ENCODE results near the gene CATSPERD.
A peak's percentile ranks its signal among the peaks of the same experiment; 100 is the strongest.
"Not testable (repeated sequence)": the region's sequence is repeated elsewhere in the genome, so short reads cannot be mapped to it uniquely, and the experiment has no call there.

CATSPERD gene

DNA sequence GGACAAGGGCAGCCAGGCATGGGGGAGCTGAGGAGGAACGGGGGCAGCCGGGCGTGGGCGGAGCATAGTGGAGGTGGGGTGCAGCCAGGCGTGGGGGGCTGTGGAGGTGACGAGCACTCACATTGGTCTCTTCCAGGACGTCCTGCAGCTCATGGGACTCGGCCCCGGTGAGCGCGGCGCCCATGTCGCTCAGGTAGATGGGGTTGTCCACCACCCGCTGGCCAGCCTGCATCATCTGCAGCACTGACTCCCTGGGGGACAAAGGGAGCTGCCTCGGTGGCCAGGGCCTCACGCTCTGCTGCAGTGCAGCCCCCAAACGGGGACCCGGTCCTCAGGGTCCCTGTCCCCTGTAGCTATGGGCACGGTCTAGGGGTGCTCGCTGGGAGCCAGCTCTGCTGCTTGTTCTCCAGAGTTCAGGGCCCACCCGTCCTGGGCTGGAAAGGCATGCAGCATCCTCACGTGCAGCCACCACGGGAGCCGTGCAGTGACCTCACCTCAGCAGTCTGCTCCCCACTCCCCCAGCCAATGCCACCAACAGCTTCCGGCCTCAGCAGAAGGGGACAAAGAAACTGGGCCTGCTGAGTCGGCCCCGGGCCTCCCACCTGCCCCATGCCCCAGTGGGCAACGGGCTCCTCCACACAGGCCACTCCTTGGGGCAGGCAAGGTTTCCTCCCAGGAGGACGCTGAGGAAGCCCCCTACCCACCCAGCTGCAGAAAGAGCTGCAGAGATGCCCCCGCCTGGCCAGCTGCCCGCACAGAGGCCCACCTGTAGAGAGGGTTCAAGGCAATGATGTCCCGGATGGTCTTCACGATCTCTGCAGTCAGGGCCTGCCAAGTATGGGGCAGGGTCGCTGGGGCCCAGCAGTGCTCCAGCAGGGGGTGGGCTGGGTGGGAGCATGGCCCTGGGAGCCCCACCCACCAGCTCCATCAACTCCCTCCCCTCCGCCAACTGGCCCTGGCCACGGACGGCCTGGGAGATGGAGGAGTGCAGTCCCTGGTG is 12.6 kb upstream of the CATSPERD start:
- Histone ChIP-seq H3K36me3 (ENCODE audit: control insufficient read depth, insufficient read depth, low read length) (peaks cover 41% of the 10 kb centered on the region), H3K27ac (ENCODE audit: low read depth, low read length) (no peak overlapping the region), H3K9ac (ENCODE audit: low read length) (no peak overlapping the region), H3K4me1 (ENCODE audit: control insufficient read depth, insufficient read depth, low read length) (no peaks in the 10 kb centered on the region), H3K4me3 (ENCODE audit: low read length) (no peak overlapping the region), H3K27me3 (ENCODE audit: control insufficient read depth, insufficient read depth, low read length) (no peaks in the 10 kb centered on the region)

DNA sequence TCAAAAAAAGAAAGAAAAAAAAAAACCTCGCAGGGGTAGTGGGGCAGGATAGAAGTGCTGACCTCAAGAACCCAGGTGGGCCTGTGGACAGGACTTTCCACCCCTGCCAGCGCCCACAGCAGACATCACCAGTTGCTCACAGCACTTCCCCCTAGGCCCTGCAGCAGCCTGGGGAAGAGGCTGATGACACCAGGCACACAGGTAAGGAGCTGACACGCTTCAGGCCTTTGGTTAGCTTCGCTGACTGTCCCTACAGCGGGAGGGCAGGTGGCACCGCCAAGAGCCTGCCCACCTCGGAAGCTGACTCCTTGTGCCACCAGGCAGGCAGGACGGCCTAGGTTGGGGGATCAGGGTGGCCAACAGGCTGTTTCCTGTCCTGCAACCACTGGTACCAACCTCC is 9.4 kb upstream of the CATSPERD start:
- Histone ChIP-seq H3K9ac (ENCODE audit: low read length) (no peak overlapping the region), H3K36me3 (ENCODE audit: control insufficient read depth, insufficient read depth, low read length) (peaks cover 34% of the 10 kb centered on the region), H3K4me1 (ENCODE audit: control insufficient read depth, insufficient read depth, low read length) (no peaks in the 10 kb centered on the region), H3K27me3 (ENCODE audit: control insufficient read depth, insufficient read depth, low read length) (no peaks in the 10 kb centered on the region), H3K4me3 (ENCODE audit: low read length) (no peak overlapping the region), H3K27ac (ENCODE audit: low read depth, low read length) (no peak overlapping the region)

DNA sequence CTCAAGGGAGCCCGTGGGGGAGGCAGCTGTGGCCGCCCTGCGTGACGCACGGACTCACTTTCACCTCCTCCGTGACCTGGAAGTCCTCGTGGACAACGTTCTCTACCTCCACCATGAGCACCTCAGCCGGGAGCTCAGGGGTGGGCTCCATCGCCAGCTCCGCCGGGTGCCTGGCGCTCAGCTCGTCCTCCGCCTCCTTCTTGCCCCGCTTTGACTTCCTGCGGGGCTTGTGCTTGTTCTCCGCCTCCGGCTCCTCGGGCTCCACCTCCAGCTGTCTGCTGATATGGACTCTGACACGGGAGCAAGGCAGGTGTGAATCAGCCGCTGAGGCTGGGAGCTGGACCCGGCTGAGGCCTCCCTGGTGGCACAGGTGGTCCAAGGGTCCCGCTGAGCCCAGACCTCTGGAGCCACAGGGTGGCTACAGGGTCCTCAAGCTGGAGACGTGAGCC is 8.7 kb upstream of the CATSPERD start:
- Histone ChIP-seq H3K27ac (ENCODE audit: low read depth, low read length) (no peak overlapping the region), H3K9ac (ENCODE audit: low read length) (no peak overlapping the region), H3K4me3 (ENCODE audit: low read length) (no peak overlapping the region), H3K27me3 (ENCODE audit: control insufficient read depth, insufficient read depth, low read length) (no peaks in the 10 kb centered on the region), H3K36me3 (ENCODE audit: control insufficient read depth, insufficient read depth, low read length) (peaks cover 29% of the 10 kb centered on the region), H3K4me1 (ENCODE audit: control insufficient read depth, insufficient read depth, low read length) (no peaks in the 10 kb centered on the region)

DNA sequence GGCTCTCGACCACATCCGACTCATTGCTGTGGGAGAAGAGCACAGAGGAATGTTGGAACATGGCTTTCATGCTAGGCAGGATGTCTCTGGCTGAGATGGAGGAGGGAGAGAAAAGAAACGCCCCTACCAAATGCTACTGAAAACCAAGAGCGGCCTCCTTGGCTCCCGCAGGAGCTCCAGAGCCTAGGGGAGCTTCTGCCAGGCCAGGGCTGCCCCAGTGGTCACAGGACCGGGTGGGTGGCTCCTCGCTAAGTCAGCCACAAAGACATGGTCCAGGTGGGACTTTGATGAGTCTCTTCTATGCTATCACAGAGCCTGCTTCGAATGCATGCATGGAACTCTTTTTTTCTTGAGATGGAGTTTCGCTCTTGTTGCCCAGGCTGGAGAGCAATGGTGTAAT is 7.2 kb upstream of the CATSPERD start:
- Histone ChIP-seq H3K27me3 (ENCODE audit: control insufficient read depth, insufficient read depth, low read length) (no peaks in the 10 kb centered on the region), H3K9ac (ENCODE audit: low read length) (no peak overlapping the region), H3K27ac (ENCODE audit: low read depth, low read length) (no peak overlapping the region), H3K36me3 (ENCODE audit: control insufficient read depth, insufficient read depth, low read length) (peaks cover 22% of the 10 kb centered on the region), H3K4me1 (ENCODE audit: control insufficient read depth, insufficient read depth, low read length) (no peaks in the 10 kb centered on the region), H3K4me3 (ENCODE audit: low read length) (no peak overlapping the region)

DNA sequence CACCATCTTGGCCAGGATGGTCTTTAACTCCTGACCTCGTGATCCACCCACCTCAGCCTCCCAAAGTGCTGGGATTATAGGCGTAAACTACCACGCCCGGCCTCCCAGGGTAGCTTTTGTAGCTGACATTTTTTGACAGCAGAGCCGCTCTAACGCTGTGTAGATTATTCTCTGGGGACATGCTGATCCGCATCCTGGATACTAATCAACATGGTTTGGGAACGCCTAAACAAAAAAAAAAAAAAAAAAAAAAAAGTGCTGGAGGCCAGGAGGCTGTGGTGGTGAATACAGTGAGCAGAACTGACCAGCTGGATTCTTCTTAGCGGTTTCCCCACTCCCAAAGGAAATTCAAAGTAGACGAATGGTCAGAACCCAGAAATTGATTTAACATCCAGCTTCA is 5.6 kb upstream of the CATSPERD start:
- Histone ChIP-seq H3K4me1 (ENCODE audit: control insufficient read depth, insufficient read depth, low read length) (peaks cover 11% of the 10 kb centered on the region), H3K36me3 (ENCODE audit: control insufficient read depth, insufficient read depth, low read length) (peaks cover 22% of the 10 kb centered on the region), H3K9ac (ENCODE audit: low read length) (no peak overlapping the region), H3K4me3 (ENCODE audit: low read length) (no peak overlapping the region), H3K27me3 (ENCODE audit: control insufficient read depth, insufficient read depth, low read length) (no peaks in the 10 kb centered on the region), H3K27ac (ENCODE audit: low read depth, low read length) (no peak overlapping the region)

DNA sequence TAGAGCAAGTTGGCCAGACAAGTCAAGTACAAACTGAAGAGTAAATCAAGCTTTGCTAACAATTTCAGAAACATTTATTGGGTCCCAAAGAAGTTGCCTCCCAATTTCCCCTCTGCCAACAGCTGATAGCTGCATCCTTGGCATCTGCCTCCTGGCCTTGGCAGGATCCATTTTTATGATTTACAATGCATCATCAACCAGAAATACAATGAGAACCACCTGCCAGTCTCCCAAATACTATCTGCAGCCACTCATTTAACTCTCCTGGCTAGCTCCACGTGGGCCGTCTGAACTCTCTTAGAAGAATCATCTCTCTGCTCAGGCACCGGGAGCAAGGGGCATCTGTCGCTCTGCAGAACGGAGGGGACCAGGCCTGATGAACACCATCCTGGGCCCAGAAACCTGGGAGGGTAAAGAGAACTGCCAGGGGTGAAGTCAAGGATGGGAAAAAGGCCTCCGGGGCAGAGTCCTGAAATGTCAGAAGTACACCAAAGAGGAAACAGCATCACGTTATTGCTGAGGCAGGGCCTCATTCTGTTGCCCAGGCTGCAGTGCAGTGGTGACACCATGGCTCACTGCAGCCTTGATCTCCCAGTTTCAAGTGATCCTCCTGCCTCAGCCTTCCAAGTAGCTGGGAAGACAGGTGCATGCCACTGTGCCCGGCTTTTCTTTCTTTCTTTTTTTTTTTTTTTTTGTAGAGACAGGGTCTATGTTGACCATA is 3.1 kb upstream of the CATSPERD start:
- Histone ChIP-seq H3K9ac (ENCODE audit: low read length) (no peak overlapping the region), H3K4me3 (ENCODE audit: low read length) (no peak overlapping the region), H3K27me3 (ENCODE audit: control insufficient read depth, insufficient read depth, low read length) (no peaks in the 10 kb centered on the region), H3K27ac (ENCODE audit: low read depth, low read length) (no peak overlapping the region), H3K36me3 (ENCODE audit: control insufficient read depth, insufficient read depth, low read length) (peaks cover 4% of the 10 kb centered on the region), H3K4me1 (ENCODE audit: control insufficient read depth, insufficient read depth, low read length) (peaks cover 11% of the 10 kb centered on the region)

DNA sequence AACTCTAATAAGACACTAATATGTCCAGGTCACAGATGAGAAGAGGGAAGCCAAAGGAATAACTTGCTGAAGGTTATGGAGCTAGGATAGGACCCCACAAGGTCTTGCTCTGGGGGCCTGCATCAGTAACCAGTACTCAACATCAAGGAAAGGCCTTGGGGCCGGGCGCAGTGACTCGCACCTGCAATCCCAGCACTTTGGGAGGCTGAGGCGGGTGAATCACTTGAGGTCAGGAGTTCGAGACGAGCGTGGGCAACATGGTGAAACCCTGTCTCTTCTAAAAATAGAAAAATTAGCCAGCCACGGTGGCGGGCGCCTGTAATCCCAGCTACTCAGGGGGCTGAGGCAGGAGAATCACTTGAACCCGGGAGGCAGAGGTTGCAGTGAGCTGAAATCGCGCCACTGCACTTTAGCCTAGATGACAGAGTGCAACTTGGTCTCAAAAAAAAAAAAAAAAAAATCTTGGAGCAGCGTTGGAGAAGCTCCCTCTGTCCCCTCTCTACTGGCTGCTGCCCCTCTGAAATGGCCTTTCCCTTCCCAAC is 2.3 kb upstream of the CATSPERD start:
- Histone ChIP-seq H3K9ac (ENCODE audit: low read length) (no peak overlapping the region), H3K36me3 (ENCODE audit: control insufficient read depth, insufficient read depth, low read length) (peaks cover 2% of the 10 kb centered on the region), H3K4me1 (ENCODE audit: control insufficient read depth, insufficient read depth, low read length) (peaks cover 11% of the 10 kb centered on the region), H3K27ac (ENCODE audit: low read depth, low read length) (no peak overlapping the region), H3K27me3 (ENCODE audit: control insufficient read depth, insufficient read depth, low read length) (no peaks in the 10 kb centered on the region), H3K4me3 (ENCODE audit: low read length) (no peak overlapping the region)

DNA sequence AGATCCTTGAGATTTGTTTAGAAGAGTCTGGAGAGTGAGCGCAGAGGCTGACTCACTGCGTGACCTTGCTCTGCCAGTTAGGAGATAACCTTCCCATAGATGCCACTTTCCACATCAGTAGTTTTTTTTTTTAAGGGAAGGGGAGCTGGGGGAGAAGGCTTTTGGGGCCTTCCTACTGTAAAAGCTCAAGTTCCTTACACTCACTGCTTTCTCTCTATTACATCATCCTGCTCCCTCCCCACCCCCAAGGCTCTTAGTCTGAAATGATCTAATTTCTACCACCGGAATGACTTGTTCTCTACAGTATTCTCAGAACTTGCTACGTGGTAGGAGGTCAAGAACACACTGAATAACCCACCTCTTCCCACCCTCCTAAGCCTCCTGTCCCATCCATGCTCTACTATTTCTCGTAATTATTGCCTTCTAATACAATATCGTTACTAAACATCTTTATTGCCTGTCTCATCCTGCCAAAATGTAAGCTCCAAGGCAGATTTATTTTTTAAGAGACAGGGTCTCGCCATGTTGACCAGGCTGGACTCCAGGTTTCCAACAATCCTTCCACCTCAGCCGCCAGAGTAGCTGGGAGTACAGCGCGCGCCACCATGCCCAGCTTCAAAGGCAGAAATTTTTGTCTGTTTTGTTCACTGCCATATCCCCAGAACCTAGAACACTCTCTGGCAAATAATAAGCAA is 1.7 kb upstream of the CATSPERD start:
- Histone ChIP-seq H3K4me3 (ENCODE audit: low read length) (peak overlapping the region; percentile 95), H3K9ac (ENCODE audit: low read length) (no peak overlapping the region), H3K27me3 (ENCODE audit: control insufficient read depth, insufficient read depth, low read length) (no peaks in the 10 kb centered on the region), H3K36me3 (ENCODE audit: control insufficient read depth, insufficient read depth, low read length) (no peaks in the 10 kb centered on the region), H3K27ac (ENCODE audit: low read depth, low read length) (no peak overlapping the region), H3K4me1 (ENCODE audit: control insufficient read depth, insufficient read depth, low read length) (peaks cover 11% of the 10 kb centered on the region)

DNA sequence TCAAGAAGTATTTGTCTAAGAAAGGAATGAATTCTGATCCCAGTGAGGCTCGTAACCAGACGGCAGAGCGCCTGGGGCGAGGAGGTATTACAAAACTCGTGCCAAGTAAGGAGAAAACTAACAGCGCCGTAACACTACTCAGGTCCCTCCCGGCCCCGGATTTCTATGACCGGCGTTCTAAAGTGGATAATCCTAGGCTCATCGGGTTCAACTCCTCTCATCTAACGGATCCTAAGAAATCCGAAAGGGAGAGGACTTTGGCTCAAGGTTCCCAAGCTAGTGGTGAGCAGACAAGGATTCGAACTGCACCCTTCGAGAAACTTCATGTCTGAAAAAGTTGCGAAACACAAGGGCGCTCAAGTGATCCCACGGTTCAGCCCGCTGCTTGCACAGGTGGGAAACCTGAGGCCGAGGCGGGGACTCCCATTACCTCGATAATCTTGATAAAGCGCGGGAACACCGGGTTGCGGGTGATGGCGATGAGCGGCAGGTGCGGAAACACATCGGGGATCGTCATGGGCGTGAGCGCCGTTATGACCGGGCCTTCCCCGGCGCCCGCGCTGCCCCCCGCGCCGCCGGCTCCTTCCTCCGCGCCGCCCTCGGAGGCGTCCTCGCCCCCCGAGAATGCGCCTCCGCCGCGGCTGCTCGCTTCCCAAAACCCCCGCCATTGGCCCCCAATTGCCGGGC is 1.0 kb upstream of the CATSPERD start:
- Histone ChIP-seq H3K4me1 (ENCODE audit: control insufficient read depth, insufficient read depth, low read length) (peaks cover 11% of the 10 kb centered on the region), H3K36me3 (ENCODE audit: control insufficient read depth, insufficient read depth, low read length) (no peaks in the 10 kb centered on the region), H3K4me3 (ENCODE audit: low read length) (peak overlapping the region; percentile 95), H3K27ac (ENCODE audit: low read depth, low read length) (peak overlapping the region; percentile 94), H3K27me3 (ENCODE audit: control insufficient read depth, insufficient read depth, low read length) (no peaks in the 10 kb centered on the region), H3K9ac (ENCODE audit: low read length) (peak overlapping the region; percentile 83)

DNA sequence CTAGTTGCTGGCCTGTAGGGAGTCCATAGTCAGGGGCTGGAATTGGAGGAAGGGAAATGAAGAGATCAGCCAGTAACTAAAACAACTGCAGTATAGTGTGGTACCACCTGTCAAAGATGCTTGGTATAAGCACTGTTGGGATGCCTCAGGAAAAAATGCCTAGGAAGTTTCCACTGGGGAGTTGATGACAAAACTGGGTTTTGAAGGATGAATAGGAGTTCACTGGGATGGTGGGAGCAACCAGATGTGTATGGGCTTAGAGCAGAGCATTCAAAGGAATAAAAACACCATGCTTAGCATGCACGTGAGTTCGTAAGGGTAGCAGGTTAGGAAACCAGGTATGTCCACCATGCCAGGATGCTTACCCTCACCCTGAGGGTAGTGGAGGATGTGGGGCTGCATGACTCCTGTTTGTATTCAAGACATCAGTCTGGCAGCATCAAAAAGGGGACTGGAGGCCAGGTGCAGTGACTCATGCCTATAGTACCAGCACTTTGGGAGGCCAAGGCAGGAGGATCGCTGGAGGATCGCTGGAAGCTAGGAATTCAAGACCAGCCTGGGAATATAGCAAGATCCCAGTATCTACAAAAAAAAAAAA is 7.1 kb downstream of the CATSPERD start:
- H3K9ac ChIP-seq (ENCODE audit: low read length) = no peak overlapping the region
- H3K4me1 ChIP-seq (ENCODE audit: control insufficient read depth, insufficient read depth, low read length) = no peaks in the 10 kb centered on the region
- H3K27me3 ChIP-seq (ENCODE audit: control insufficient read depth, insufficient read depth, low read length) = no peaks in the 10 kb centered on the region
- H3K36me3 ChIP-seq (ENCODE audit: control insufficient read depth, insufficient read depth, low read length) = no peaks in the 10 kb centered on the region
- H3K27ac ChIP-seq (ENCODE audit: low read depth, low read length) = no peak overlapping the region
- no peak overlapping the region for H3K4me3 ChIP-seq (ENCODE audit: low read length)

DNA sequence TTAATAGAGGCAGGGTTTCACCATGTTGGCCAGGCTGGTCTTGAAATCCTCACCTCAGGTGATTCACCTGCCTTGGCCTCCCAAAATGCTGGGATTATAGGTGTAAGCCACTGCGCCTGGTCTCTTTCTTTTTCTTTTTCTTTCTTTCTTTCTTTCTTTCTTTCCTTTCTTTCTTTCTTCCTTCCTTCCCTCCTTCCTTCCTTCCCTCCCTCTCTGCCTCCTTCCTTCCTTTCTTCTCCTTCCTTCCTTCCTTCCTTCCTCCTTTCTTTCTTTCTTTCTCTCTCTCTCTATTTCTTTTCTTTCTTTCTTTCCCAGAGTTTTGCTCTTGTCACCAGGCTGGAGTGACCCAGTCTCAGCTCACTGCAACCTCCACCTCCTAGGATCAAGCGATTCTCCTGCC is 12.7 kb downstream of the CATSPERD start:
- not testable (repeated sequence) for H3K27me3 ChIP-seq (ENCODE audit: control insufficient read depth, insufficient read depth, low read length); H3K4me3 ChIP-seq (ENCODE audit: low read length); H3K27ac ChIP-seq (ENCODE audit: low read depth, low read length); H3K9ac ChIP-seq (ENCODE audit: low read length); H3K4me1 ChIP-seq (ENCODE audit: control insufficient read depth, insufficient read depth, low read length); H3K36me3 ChIP-seq (ENCODE audit: control insufficient read depth, insufficient read depth, low read length)
